ENCODE results near the gene RAPGEF1.

GRCh38 chr9:131722255-131722654 is 17.6 kb downstream of the RAPGEF1 start:
- TF ChIP-seq CTCF (IDR thresholded peaks at IDR 0.05; ENCODE audit: low read depth, low read length) (no peak), MAX (IDR thresholded peaks at IDR 0.05; ENCODE audit: low read depth, low read length) (no peak), MYC (IDR thresholded peaks at IDR 0.05; ENCODE audit: low read depth, low read length) (no peak), POLR2A (IDR thresholded peaks at IDR 0.05; ENCODE audit: extremely low read depth, insufficient read length) (no peak)
